Amygdala (tissue), 56 donors: ENCODE results near the gene TRIM7.

Experiments
- DNase-seq, 56 donors: peaks; one replicate each; lab custom pipeline; 2025; lab: John Stamatoyannopoulos, UW

Gene TRIM7

DNA sequence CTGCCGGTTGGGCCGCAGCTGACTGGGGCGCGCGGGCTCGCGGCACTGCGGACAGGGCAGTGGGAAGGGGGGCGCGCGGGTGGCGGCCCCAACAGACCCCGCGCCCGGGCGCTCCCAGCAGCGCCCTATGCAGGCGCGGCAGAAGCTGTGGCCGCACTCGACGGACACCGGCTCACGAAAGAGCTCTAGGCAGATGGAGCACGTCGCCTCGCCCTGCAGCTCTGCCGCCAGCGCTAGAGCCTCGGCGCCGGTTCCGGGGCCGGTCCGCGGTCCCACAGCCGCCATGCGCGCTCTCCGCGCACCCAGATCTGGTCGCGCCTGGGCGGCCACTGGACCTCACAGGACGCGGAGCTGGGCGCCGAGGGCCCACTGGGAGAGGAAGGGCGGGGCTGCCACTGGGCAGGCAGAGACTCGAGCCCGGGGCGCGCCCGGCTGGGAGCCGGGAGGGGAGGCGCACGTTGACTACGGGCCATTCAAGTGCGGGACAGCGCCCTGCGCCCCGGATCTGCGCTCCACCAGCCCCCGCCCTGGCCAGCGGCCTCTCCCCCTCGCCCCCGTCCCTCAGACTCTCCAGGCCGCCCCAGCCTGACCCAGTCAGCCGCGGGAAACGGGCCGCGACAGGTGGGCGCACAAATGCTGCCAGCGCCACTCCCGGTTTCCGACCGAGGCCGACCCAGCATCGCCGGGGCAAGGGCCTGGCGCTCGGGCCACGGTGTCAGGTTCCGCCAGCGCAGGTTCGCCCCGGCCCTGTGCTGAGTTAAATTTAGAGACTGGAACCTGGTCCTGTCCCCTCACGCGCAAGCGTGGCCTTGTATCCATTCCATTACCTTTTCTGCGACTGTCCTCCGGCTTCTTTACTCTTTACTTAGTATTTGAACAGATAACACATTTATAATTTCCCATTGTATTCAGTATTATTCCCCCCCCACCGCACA is at the start of gene TRIM7:
Gene TRIM7, minus strand, starts transcription at position 371 of the 935 bp plus-strand sequence. Its CDS starts 86 bp downstream, at position 285.
- DNase-seq: no peak

DNA sequence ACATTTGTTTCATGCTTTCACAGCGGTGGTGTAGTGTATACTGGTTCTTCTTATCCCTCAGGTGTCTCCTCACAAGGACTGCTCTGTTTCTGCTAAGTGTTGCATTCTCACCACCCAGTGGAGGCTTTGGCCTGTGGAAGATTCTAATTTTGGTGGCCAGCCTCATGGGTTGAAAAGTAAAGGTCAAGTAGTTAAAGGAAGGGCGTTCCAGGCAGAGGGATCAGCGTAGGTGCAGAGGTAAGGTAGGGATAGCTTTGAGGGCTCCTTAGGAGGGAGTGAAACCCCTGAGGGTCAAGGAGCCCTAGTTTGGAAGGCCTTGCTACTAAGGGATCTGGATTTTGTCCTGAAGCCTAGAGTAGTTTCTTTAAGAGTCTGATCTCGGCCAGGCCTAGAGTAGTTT is 43.3 kb upstream of the TRIM7 start:
- no peak for DNase-seq

DNA sequence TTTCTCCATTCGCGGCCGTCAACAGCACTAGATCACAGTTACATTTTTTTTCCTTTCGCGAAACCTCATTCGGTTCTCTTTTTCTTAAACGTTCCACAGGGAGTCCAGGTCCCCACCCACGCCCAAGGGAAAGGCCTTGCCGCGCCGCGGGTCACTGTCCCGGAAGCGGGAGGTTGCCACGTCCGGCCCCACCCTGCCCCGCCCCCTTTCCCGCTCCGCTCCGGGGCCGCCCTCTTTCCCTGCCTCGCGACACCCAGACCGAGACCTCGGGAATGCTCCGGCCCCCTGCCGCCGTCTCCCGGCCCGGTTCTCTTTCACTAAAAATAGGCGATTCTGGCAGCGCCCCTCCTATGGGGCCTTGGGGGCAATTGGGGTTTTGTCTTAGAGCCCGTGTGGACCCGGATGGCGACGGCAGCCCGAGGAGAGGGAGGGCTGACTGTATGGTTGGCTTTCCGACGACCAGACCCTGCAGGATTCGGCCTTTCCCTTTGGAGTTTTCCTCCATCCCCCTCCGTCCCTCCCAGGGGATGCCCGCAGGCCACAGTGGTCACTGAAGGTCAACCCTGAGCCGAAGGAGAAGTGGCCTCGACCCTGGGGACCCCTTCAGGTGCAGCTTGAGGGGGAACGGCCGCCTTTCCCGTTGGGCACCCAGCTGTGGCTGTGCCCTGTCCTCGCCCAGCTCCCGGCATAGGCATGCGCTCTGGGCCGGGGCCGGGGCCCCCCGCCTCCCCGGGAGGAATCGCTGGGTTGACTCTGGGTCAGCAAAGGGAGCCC is 41.5 kb upstream of the TRIM7 start:
- no peak for DNase-seq

- no peak for DNase-seq
These were observed 40.7 kb upstream of the TRIM7 start for GRCh38 chr5:181245427-181246275.

GRCh38 chr5:181243564-181244343 is 38.8 kb upstream of the TRIM7 start, which contains the start of gene RACK1:
Gene RACK1 (minus strand): TSS chr5:181243906. CDS start chr5:181243800, 106 bp downstream.
- DNase-seq: no peak

DNA sequence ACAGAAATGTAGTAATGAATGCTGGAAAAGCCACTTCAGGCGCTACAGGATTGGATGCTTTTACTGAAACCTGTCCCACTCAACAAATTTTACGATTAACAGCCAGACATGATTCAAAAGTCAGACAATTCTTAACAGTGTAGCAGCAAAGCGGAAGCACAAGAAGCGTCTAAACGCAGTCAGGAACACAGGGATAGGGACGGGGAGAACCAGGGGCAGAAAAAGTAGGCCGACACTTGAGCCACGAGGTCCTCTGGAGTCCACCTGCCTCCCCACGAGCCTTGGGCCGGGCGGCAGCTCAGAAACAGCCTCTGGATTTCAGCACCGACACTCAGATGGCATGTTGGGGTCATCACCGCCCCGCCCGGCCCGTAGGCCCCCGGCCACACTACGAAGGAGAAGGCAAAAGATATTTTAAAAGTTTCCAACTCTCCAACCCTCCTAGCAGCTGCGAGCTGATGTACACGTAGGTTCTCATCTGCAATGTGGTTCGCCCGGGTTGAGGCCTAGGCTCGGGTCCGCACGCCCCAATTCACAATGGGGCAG is 38.1 kb upstream of the TRIM7 start:
- no peak for DNase-seq

- DNase-seq: no peak
These were observed 37.0 kb upstream of the TRIM7 start for GRCh38 chr5:181242031-181242451.

DNA sequence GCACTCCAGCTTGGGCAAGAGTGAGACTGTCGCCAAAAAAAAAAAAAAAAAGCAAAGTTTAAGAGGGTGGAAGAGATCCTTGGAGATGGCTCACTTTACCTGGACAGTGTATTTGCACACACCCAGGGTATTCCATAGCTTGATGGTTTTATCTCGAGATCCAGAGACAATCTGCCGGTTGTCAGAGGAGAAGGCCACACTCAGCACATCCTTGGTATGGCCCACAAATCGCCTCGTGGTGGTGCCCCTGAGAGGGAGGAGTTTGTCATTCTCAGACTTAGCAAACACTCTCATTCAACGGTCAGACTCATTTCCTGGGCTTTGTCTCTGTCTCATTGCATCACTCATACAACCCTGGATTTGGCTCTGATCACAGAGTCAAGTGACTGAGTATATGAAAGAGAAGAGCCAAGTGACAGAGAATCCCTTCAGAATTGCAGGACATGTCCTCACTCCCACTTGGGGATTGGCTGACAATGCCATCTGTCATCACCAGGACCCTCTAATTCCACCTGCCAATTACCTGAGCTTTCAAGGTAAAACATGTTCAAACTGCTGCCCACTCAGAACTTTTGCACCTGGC is 36.5 kb upstream of the TRIM7 start:
- no peak for DNase-seq

- DNase-seq: no peak
These were observed 34.2 kb upstream of the TRIM7 start for GRCh38 chr5:181239062-181239663.

DNA sequence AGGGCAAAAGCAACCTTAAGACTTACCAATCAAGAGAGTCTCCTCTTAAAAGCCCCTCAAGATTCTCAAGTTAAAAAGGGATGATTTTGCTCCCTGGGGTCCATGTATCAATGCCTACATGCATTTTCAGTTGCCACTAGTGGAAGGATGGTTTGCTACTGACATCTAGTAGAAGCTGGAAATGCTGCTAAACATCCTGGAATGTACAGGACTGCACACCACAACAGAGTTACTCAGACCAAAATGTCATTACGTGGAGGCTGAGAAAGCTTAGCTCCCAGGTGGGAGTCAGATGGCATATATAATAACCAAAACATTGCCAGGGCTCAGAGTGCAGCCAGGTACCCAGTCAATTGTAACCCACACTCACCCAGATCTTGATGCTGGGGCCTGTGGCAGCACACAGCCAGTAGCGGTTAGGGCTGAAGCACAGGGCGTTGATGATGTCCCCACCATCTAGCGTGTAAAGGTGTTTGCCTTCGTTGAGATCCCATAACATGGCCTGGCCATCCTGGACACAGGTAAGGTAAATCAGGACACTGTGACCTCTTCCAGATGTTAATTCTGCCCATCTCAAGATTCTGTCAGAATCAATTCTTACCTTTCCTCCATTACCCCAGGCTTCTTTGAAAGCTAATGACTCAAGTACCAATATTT is 32.9 kb upstream of the TRIM7 start:
- DNase-seq: no peak

DNA sequence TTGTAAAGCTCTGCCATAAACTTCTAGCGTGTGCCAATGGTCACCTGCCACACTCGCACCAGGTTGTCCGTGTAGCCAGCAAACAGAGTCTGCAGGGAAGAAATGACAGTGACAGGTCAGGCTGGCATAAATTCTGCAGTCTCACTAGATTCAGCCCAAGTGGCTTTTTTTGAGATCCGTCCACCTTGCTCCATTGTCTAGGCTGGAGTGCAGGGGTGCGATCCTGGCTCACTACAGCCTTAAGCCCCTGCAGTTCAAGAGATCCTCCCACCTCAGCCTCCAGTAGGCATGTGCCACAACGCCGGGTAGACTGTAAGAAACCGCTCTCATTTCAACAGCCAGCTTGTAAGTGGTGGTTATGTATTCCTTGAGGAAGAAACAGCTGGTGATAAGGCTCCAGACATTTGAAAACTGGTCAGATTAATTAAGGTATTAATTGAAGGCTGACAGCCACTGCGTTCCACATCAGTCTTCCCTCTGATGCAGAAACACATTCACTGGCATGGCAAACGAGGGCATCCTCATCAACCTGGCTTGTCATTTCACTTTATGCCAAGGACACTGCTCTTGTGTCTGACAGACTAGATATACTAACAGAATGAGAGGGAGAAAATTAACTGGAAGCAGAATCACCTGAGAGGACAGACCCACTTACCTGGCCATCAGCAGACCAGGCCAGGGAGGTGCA is 32.1 kb upstream of the TRIM7 start:
- no peak for DNase-seq

GRCh38 chr5:181236471-181236870 is 31.5 kb upstream of the TRIM7 start:
- no peak for DNase-seq

DNA sequence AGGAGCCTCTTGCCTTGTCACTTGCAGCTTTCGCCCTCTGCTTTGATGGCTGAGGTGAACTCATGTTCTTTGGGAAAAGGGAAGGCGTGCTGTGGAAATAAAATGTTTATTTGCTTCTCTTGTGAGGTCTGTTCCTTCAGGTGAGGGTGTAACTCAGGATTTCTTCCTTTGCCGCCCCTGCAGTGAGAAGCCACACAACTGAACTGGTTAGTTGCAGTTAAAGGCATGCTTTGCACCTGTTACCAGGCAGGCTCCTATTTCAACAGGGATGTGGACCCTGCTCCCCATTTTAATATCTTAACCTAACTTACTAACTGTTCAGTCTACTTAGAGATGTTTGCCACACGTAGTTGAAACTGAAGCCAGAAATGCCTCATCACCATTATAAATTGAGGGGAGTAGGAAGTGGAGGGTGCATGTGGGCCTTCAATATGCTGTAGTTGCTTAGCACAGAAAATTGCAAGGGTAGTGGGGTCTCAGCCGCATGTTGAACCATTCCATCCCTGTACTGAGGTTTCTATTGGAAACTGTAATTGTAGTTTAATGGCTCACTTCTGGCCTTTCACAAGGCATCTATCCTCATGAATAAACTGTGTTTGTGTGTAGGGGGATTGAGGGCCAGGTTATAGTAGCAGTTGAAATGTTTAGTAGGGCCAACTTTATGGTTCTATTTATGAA is 30.8 kb upstream of the TRIM7 start:
- no peak for DNase-seq

GRCh38 chr5:181235323-181235688 is 30.3 kb upstream of the TRIM7 start:
- no peak for DNase-seq

- DNase-seq: no peak
These were observed 29.7 kb upstream of the TRIM7 start for GRCh38 chr5:181234455-181235306.
